ENCODE results near the gene CCNT1. TPM values are rescaled to one million over a fixed set of nuclear protein-coding genes. Genes with fewer than 3 reads are reported as not detected.

CCNT1 gene
- total and polyA plus RNA-seq, 2 experiments from 2014 or later = 12.8 to 33.6 TPM

DNA sequence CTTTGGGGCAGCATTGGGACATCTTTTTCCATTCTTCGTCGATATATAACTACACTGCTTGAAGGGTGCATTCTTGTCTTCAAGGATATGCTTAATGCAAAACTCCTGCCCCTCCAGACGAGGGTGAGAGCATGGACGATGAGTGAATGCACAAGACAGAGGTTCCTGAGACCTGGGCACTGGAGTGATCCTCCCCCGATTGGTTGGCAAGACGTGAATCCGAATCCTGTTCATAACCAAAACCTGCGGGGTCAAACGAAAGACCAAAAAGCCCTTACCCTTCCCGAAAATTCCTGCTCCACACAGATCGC lies 35.2 kb downstream of the CCNT1 start:
- Mint-ChIP-seq H3K9me3 (no peaks in the 10 kb centered on the region), H3K4me1 (peaks cover 16% of the 10 kb centered on the region), H3K4me3 (peak overlapping the region; percentile 98), H3K36me3 (ENCODE audit: low read depth) (peaks cover 50% of the 10 kb centered on the region), H3K27ac (peak overlapping the region; percentile 99), H3K27me3 (ENCODE audit: insufficient read depth, low read depth, poor library complexity) (peaks cover 7% of the 10 kb centered on the region)
- H3K4me1 ChIP-seq (ENCODE audit: insufficient read depth) = no peaks in the 10 kb centered on the region; the same call in 1 of the 2 replicates
- H4K20me1 ChIP-seq (replicated peaks; ENCODE audit: insufficient read depth) = peaks cover 16% of the 10 kb centered on the region
- peaks cover 34% of the 10 kb centered on the region for H3K36me3 ChIP-seq (ENCODE audit: insufficient read depth)
- H2AFZ ChIP-seq = peak overlapping the region; percentile 64
- 0 out of 2 replicates have a peak, but pooled peaks cover 4% of the 10 kb centered on the region for H3F3A ChIP-seq (replicated peaks; ENCODE audit: low read depth)
- H3K79me2 ChIP-seq (replicated peaks; ENCODE audit: insufficient read depth) = peaks cover 56% of the 10 kb centered on the region
- peak overlapping the region; percentile 94 for H3K4me3 ChIP-seq
- TF ChIP-seq JUNB (IDR thresholded peaks at IDR 0.05; ENCODE audit: unreplicated experiment) = no peak
- no peak for TF ChIP-seq STAT1 (IDR thresholded peaks at IDR 0.05; ENCODE audit: unreplicated experiment)
- no peak for TF ChIP-seq ETS1 (IDR thresholded peaks at IDR 0.05)
- no peak for TF ChIP-seq CREB1 (CRISPR knock-in tag; IDR thresholded peaks at IDR 0.05; ENCODE audit: low read depth)
- peak overlapping the region; percentile 98 for H3K4me2 ChIP-seq
- peak; percentile 5 for ATAC-seq
- H3K27me3 ChIP-seq (ENCODE audit: insufficient read depth) = no peaks in the 10 kb centered on the region
- DNase-seq (ENCODE audit: low spot score) = no peak
- H3K27ac ChIP-seq (ENCODE audit: low read depth) = peak overlapping the region; percentile 86
- no peaks in the 10 kb centered on the region for H3K9me2 ChIP-seq (ENCODE audit: insufficient read depth)

DNA sequence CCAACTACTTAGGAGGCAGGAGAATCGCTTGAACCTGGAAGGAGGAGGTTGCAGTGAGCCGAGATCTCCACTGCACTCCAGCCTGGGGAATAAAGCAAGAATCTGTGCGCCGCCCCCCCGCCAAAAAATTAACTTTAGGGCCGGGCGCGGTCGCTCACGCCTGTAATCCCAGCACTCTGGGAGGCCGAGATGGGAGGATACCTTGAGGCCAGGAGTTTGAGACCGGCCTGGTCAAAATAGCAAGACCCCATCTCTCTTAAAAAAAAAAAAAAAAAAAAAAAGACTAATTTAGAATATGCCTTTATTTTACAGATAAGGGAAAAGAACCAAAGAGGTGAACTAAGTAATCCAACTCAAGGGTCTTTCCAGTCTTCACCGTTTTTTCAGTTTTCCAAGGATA lies 35.6 kb downstream of the CCNT1 start:
- H3K27me3 Mint-ChIP-seq (ENCODE audit: insufficient read depth, low read depth, poor library complexity) = peaks cover 7% of the 10 kb centered on the region
- H3K27ac ChIP-seq (ENCODE audit: low read depth) = peak overlapping the region; percentile 86; the same call in 1 of the 2 replicates
- peak overlapping the region; percentile 98 for H3K4me3 Mint-ChIP-seq
- peaks cover 16% of the 10 kb centered on the region for H4K20me1 ChIP-seq (replicated peaks; ENCODE audit: insufficient read depth)
- H3K27me3 ChIP-seq (ENCODE audit: insufficient read depth) = no peaks in the 10 kb centered on the region
- peaks cover 55% of the 10 kb centered on the region for H3K36me3 Mint-ChIP-seq (ENCODE audit: low read depth)
- H3K79me2 ChIP-seq (replicated peaks; ENCODE audit: insufficient read depth) = peaks cover 61% of the 10 kb centered on the region
- ATAC-seq (no peak), DNase-seq (ENCODE audit: low spot score) (no peak)
- H3K9me3 Mint-ChIP-seq = no peaks in the 10 kb centered on the region
- H2AFZ ChIP-seq = no peak overlapping the region
- peak overlapping the region; percentile 98 for H3K4me2 ChIP-seq
- H3F3A ChIP-seq (replicated peaks; ENCODE audit: low read depth) = 0 out of 2 replicates have a peak, but pooled peaks cover 4% of the 10 kb centered on the region
- H3K27ac Mint-ChIP-seq = no peak overlapping the region
- H3K4me1 Mint-ChIP-seq = peaks cover 16% of the 10 kb centered on the region
- no peaks in the 10 kb centered on the region; the same call in 1 of the 2 replicates for H3K4me1 ChIP-seq (ENCODE audit: insufficient read depth)
- H3K4me3 ChIP-seq = peak overlapping the region; percentile 94
- H3K36me3 ChIP-seq (ENCODE audit: insufficient read depth) = peaks cover 39% of the 10 kb centered on the region
- H3K9me2 ChIP-seq (ENCODE audit: insufficient read depth) = no peaks in the 10 kb centered on the region
- TF ChIP-seq NANOG (IDR thresholded peaks at IDR 0.05; ENCODE audit: borderline replicate concordance) (no peak), ZNF331 (CRISPR knock-in tag; IDR thresholded peaks at IDR 0.05; ENCODE audit: low read depth) (no peak), STAT1 (IDR thresholded peaks at IDR 0.05; ENCODE audit: unreplicated experiment) (no peak), CTCF (conservative IDR thresholded peaks at IDR 0.05; ENCODE audit: low read depth in 2 of 2) (no peak), ZNF114 (CRISPR knock-in tag; IDR thresholded peaks at IDR 0.05) (no peak), EZH2phosphoT487 (IDR thresholded peaks at IDR 0.05; ENCODE audit: unreplicated experiment) (no peak), JUNB (IDR thresholded peaks at IDR 0.05; ENCODE audit: unreplicated experiment) (no peak), CREB1 (CRISPR knock-in tag; IDR thresholded peaks at IDR 0.05; ENCODE audit: low read depth) (no peak), ETS1 (IDR thresholded peaks at IDR 0.05) (no peak), EZH2 (IDR thresholded peaks at IDR 0.05; ENCODE audit: low read depth, unreplicated experiment) (no peak), POLR2AphosphoS5 (IDR thresholded peaks at IDR 0.05; ENCODE audit: low read depth) (no peak)
- TF ChIP-seq, protein P1, sequence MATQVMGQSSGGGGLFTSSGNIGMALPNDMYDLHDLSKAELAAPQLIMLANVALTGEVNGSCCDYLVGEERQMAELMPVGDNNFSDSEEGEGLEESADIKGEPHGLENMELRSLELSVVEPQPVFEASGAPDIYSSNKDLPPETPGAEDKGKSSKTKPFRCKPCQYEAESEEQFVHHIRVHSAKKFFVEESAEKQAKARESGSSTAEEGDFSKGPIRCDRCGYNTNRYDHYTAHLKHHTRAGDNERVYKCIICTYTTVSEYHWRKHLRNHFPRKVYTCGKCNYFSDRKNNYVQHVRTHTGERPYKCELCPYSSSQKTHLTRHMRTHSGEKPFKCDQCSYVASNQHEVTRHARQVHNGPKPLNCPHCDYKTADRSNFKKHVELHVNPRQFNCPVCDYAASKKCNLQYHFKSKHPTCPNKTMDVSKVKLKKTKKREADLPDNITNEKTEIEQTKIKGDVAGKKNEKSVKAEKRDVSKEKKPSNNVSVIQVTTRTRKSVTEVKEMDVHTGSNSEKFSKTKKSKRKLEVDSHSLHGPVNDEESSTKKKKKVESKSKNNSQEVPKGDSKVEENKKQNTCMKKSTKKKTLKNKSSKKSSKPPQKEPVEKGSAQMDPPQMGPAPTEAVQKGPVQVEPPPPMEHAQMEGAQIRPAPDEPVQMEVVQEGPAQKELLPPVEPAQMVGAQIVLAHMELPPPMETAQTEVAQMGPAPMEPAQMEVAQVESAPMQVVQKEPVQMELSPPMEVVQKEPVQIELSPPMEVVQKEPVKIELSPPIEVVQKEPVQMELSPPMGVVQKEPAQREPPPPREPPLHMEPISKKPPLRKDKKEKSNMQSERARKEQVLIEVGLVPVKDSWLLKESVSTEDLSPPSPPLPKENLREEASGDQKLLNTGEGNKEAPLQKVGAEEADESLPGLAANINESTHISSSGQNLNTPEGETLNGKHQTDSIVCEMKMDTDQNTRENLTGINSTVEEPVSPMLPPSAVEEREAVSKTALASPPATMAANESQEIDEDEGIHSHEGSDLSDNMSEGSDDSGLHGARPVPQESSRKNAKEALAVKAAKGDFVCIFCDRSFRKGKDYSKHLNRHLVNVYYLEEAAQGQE (IDR thresholded peaks at IDR 0.05; ENCODE audit: unreplicated experiment) = no peak

Measured in GM23338 (cell line).